Gastrocnemius medialis (tissue), 4 donors: Measurements from ENCODE around the gene FRAS1. TPM values are rescaled to one million over a fixed set of nuclear protein-coding genes. Genes with fewer than 3 reads are reported as not detected.

Experiments
- ATAC-seq, 2 donors: fragments of 150-250 bp; one replicate each; pipeline ENCODE4 v1.9.1; 2016
- DNase-seq, 2 donors: peaks; one replicate each; pipeline ENCODE4 v3.0.0-alpha.2; 2019
- H3K27ac ChIP-seq, 4 donors: fragments of 200-600 bp; sonication (generic); 1 replicate in 1 of 4; 2 replicates in 3 of 4; pipeline ENCODE4 v1.5.1; 2016 to 2018; ENCODE audit warnings: mild to moderate bottlenecking in 2 of 4, moderate library complexity in 1 of 4
- H3K27me3 ChIP-seq, 3 donors: fragments of 200-600 bp; sonication (generic) in 2 of 3; 1 replicate in 1 of 3; 2 replicates in 2 of 3; pipeline versions ENCODE4 v1.5.1 to v1.6.0; 2016 to 2019; ENCODE audit warnings: mild to moderate bottlenecking in 1 of 3, moderate library complexity in 1 of 3
- H3K36me3 ChIP-seq, 2 donors: fragments of 200-600 bp; sonication (generic) in 1 of 2; one replicate each; pipeline ENCODE4 v1.5.1; 2017 to 2018
- H3K4me1 ChIP-seq, 2 donors: fragments of 200-600 bp; sonication (generic) in 1 of 2; one replicate each; pipeline ENCODE4 v1.5.1; 2016 to 2017; ENCODE audit warnings: mild to moderate bottlenecking in 2 of 2
- H3K4me3 ChIP-seq, 4 donors: fragments of 200-600 bp; sonication (generic) in 3 of 4; 1 replicate in 1 of 4; 2 replicates in 3 of 4; pipeline ENCODE4 v1.5.1; 2016 to 2019; ENCODE audit warnings: mild to moderate bottlenecking in 2 of 4
- H3K9me3 ChIP-seq, 3 donors: fragments of 200-600 bp; sonication (generic) in 2 of 3; 1 replicate in 1 of 3; 2 replicates in 2 of 3; pipeline ENCODE4 v1.5.1; 2016 to 2019
- POLR2A ChIP-seq, 2 donors: fragments of 450-650 bp; IDR thresholded peaks; one replicate each; pipeline ENCODE4 v1.6.1; 2017; ENCODE audit warnings: antibody characterized with exemption in 2 of 2, mild to moderate bottlenecking in 2 of 2, moderate library complexity in 2 of 2
- in situ Hi-C, 4 donors: fragments of 200-750 bp; cut with MboI; loops; one replicate each; pipeline versions ENCODE4 v1.15.0 to v1.8.0; 2017; ENCODE audit warnings: low sequenced_read_pairs in 4 of 4
- intact Hi-C: fragments of 100-400 bp; cut with DNase I; formaldehyde crosslinking; loops from one replicate; pipeline ENCODE4 v1.15.1; 2023; ENCODE audit warnings: low total_unique reads
- total RNA-seq, 4 donors: library from RNA; depleted of rRNA; stranded (reverse); fragments of >200 nt; gene quantifications; one replicate each; pipeline versions ENCODE4 v1.1.0 to v1.2.3, GENCODE V29; 2016
- TF ChIP-seq, protein P1 (sequence below), 5 experiments: fragments of 450-650 bp in 3 of 5; fragments of 200-600 bp in 2 of 5; sonication (generic) in 2 of 5; IDR thresholded peaks in 4 of 5; conservative IDR thresholded peaks in 1 of 5; 1 replicate in 4 of 5; 2 replicates in 1 of 5; pipeline ENCODE4 v1.5.1; 2016 to 2019; ENCODE audit warnings: antibody characterized with exemption in 5 of 5, mild to moderate bottlenecking in 3 of 5, moderate library complexity in 3 of 5

FRAS1 gene
- total RNA-seq, 4 donors from 2014 or later = 0.39 to 0.64 (median 0.46) TPM

DNA sequence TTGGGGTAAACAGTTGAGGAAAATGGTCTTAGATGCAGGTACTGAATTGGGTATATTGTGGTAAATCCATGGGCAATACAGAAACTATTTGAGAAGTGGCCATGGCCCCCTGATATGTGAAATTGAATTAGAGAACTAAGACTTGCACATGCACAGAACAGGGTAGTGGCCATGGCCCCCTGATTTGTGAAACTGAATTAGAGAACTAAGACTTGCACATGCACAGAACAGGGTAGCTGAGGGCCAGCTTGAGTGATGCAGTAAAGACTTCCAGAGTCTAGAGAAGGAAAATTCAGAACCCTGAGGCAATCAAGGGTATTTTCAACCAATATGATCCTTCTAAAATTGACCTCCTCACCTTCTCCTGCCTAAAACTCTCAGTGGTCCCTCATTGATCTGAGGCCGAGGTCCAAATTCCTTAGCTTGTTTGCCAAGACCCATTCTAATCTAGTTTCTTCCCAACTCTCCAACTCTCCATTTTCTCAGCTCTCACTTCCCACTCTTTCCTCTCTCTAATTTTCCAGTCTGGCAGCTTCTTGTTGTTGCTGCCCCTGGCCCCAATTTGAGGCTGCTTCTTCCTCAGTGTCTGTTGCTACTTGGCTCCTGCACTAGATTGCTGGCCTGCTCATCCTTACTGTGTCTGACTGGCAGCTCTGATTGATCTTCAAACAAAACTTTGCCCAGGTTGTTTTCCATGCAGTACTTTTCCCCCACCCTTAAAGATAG lies 72.4 kb downstream of the FRAS1 start:
- no peak overlapping the region for H3K27ac ChIP-seq
- intact Hi-C loops = no loop called here
- H3K4me1 ChIP-seq = peaks cover 0 to 8% of the 10 kb centered on the region in 2 donors
- in situ Hi-C loops = no loop called here
- TF ChIP-seq, protein P1, sequence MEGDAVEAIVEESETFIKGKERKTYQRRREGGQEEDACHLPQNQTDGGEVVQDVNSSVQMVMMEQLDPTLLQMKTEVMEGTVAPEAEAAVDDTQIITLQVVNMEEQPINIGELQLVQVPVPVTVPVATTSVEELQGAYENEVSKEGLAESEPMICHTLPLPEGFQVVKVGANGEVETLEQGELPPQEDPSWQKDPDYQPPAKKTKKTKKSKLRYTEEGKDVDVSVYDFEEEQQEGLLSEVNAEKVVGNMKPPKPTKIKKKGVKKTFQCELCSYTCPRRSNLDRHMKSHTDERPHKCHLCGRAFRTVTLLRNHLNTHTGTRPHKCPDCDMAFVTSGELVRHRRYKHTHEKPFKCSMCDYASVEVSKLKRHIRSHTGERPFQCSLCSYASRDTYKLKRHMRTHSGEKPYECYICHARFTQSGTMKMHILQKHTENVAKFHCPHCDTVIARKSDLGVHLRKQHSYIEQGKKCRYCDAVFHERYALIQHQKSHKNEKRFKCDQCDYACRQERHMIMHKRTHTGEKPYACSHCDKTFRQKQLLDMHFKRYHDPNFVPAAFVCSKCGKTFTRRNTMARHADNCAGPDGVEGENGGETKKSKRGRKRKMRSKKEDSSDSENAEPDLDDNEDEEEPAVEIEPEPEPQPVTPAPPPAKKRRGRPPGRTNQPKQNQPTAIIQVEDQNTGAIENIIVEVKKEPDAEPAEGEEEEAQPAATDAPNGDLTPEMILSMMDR (IDR thresholded peaks at IDR 0.05 in 4 of 5, conservative IDR thresholded peaks at IDR 0.05 in 1 of 5) = no peak
- H3K36me3 ChIP-seq = no peaks in the 10 kb centered on the region
- H3K27me3 ChIP-seq = no peaks in the 10 kb centered on the region
- ATAC-seq (no peak), DNase-seq (no peak)
- H3K4me3 ChIP-seq = no peak overlapping the region
- H3K9me3 ChIP-seq = no peaks in the 10 kb centered on the region

DNA sequence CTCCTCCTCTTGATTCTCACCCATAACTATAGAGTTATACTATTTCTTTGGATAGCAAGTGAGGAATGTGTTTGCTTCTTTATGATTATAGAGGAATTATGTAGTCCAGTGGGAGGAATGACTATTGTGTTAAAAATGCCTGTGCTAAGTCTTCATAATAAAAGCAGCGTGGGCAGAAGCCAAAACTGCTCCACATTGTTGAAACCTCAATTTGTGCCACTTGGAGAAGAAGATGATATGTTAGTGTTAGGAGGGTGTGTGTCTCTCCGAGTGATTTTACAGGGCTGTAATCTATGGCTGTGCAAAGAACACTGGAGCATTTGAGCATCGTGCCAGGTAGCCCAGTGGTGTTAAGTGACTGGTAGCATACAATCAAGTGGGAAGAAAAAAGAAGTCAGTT lies 74.3 kb downstream of the FRAS1 start:
- no peak for ATAC-seq
- in situ Hi-C loops = no loop called here

DNA sequence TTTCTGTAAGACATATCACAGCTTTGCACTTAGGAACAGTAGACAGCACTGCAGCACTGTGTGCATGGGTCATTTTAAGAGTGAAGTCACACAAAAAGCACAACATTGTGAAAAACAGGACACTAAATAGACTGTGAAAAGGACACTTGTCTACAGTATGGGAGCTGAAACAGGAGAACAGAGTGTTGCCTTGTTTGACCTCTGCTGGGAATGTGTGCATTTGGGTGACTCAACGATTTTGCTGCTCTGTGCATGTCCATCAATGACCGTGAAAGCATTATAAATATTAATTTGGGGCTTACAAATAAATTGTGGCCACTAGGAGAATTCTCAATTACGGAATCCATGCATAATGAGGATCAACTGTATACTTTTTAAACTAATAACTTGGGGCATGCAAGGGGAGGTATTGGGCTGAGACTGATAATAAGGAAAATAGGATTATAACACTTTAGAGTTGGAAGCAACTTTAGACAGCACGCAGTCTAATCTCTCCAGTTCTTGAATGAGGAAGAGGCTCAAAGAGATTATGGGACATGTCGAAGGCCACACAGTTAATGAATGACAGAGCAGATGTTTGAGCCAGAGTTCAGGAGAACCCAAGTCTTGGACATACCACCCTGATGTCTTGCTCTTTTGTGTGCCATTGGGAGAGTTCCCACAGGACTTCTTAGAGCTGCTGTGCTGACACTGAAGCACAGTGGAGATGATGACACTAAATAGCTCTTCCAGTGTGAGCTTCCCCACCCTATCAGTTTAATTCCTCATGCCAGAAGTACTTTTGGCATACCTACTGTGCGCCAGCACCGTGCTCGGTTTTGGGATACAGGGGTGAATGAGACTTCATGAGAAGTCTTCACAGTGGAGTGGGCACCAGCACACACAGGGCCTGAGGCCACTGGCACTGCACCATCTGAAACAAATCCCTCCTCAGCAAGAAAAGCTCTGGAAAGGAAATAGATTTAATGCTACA lies 79.3 kb downstream of the FRAS1 start:
- no peaks in the 10 kb centered on the region for H3K9me3 ChIP-seq

More for the DNA sequence above, 74.3 kb downstream of the FRAS1 start:
- intact Hi-C loops = no loop called here
- Histone ChIP-seq H3K4me3 (no peak overlapping the region), H3K36me3 (no peaks in the 10 kb centered on the region), H3K27me3 (no peaks in the 10 kb centered on the region), H3K9me3 (no peaks in the 10 kb centered on the region), H3K27ac (no peak overlapping the region), H3K4me1 (peaks cover 4 to 17% of the 10 kb centered on the region in 2 donors)
- TF ChIP-seq POLR2A (IDR thresholded peaks at IDR 0.05) = no peak
- TF ChIP-seq, protein P1 (IDR thresholded peaks at IDR 0.05 in 4 of 5, conservative IDR thresholded peaks at IDR 0.05 in 1 of 5) = no peak
- DNase-seq = no peak

DNA sequence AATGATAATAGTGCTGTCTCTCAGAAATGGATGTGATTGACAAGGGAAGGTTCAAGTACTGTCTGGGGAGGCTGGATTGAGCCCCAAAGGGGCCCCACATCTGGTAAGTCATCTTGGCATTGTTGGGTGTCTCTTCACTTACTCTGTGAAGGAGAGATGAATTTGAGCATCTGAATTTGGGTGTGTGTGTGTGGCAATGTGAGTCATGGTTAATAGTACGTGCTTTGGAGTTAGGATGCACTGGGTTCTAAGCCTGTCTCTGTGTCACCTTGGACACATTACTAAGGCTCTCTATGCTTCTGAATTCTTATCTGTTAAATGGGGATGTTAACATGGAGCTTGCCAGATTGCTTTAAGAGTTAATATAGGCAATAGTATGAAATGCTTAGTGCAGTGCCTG lies 80.4 kb downstream of the FRAS1 start:
- Histone ChIP-seq H3K27ac (no peak overlapping the region), H3K27me3 (no peaks in the 10 kb centered on the region), H3K9me3 (no peaks in the 10 kb centered on the region), H3K4me3 (no peak overlapping the region), H3K36me3 (no peaks in the 10 kb centered on the region), H3K4me1 (peaks cover 7 to 9% of the 10 kb centered on the region in 2 donors)
- ATAC-seq (no peak), DNase-seq (no peak)
- TF ChIP-seq, protein P1 (IDR thresholded peaks at IDR 0.05 in 4 of 5, conservative IDR thresholded peaks at IDR 0.05 in 1 of 5) = no peak
- in situ Hi-C loops = no loop called here
- intact Hi-C loops = no loop called here

More for the DNA sequence above, 79.3 kb downstream of the FRAS1 start:
- Histone ChIP-seq H3K27me3 (no peaks in the 10 kb centered on the region), H3K36me3 (no peaks in the 10 kb centered on the region), H3K27ac (no peak overlapping the region), H3K4me1 (peaks cover 7 to 16% of the 10 kb centered on the region in 2 donors), H3K4me3 (no peak overlapping the region)
- DNase-seq (no peak), ATAC-seq (no peak)
- intact Hi-C loops = no loop called here
- no peak for TF ChIP-seq POLR2A (IDR thresholded peaks at IDR 0.05)
- TF ChIP-seq, protein P1 (IDR thresholded peaks at IDR 0.05 in 4 of 5, conservative IDR thresholded peaks at IDR 0.05 in 1 of 5) = no peak
- in situ Hi-C loops = no loop called here
